HCT116 (cell line): ENCODE measurements around the gene TRAF3IP1. TPM values are rescaled to one million over a fixed set of nuclear protein-coding genes. Genes with fewer than 3 reads are reported as not detected.

Source experiments
- ATAC-seq: fragments of 200-7000 bp; cut with Tn5 transposase; 2 replicates; pipeline ENCODE4 v1.9.1; 2020; ENCODE audit warnings: mild to moderate bottlenecking, moderate library complexity
- BruUV-seq: library from RNA; stranded (reverse); fragments of 400-500 nt; replicated peaks from 2 replicates; lab custom pipeline; 2021; lab: Mats Ljungman, UMichigan
- CTCF ChIA-PET: fragments of 300-600 bp; sonication (Branson Sonifier 250); formaldehyde crosslinking; loops from one replicate; lab custom pipeline; 2021; ENCODE audit warnings: antibody characterized with exemption; lab: Charles Lee
- POLR2A ChIA-PET: fragments of 300-600, 350-600 bp; sonication (Branson Sonifier 250); formaldehyde crosslinking; loops from one replicate; lab custom pipeline; 2021; ENCODE audit warnings: antibody characterized with exemption; lab: Charles Lee
- RAD21 ChIA-PET, 2 experiments: fragments of 300-600 bp; sonication (Branson Sonifier 250); formaldehyde crosslinking; loops; one replicate each; lab custom pipeline; 2023; ENCODE audit warnings: low total read pairs in 2 of 2; ENCODE audit not compliant: uncharacterized antibody in 2 of 2, unreplicated experiment in 2 of 2, low non-redundant PET in 1 of 2; lab: Charles Lee
- DNase-seq: peaks from one replicate; pipeline ENCODE4 v3.0.0-alpha.2; 2010; ENCODE audit warnings: low read depth, low spot score
- H2AFZ ChIP-seq: fragments of 200-600 bp; shearing (Covaris generic), sonication (generic); 2 replicates; pipeline ENCODE4 v1.6.1; 2017; ENCODE audit warnings: low read depth, mixed run types, mixed read lengths, antibody characterized with exemption, low read length; ENCODE audit not compliant: poor library complexity, severe bottlenecking
- H3K27ac ChIP-seq: 2 replicates; pipeline ENCODE4 v1.5.1; 2012; ENCODE audit warnings: low read depth, low read length
- H3K27me3 ChIP-seq: fragments of 200-600 bp; sonication (generic); 2 replicates; pipeline ENCODE4 v1.6.1; 2016; ENCODE audit warnings: mixed run types, low read length, mixed read lengths; ENCODE audit not compliant: insufficient read depth
- H3K36me3 ChIP-seq, 2 experiments: fragments of 200-500 bp in 1 of 2; fragments of 200-600 bp in 1 of 2; sonication (Bioruptor generic) in 1 of 2; sonication (generic) in 1 of 2; 2 replicates each; pipeline versions ENCODE4 v1.5.1 to v1.6.1; 2014 to 2016; ENCODE audit warnings: low read length in 2 of 2, inconsistent platforms in 1 of 2, mixed read lengths in 1 of 2, mixed run types in 1 of 2; ENCODE audit not compliant: insufficient read depth in 2 of 2, control insufficient read depth in 1 of 2
- H3K4me1 ChIP-seq, 2 experiments: fragments of 200-600 bp in 1 of 2; sonication (generic) in 1 of 2; 2 replicates each; pipeline versions ENCODE4 v1.5.1 to v1.6.1; 2012 to 2017; ENCODE audit warnings: low read length in 2 of 2, inconsistent platforms in 1 of 2, mild to moderate bottlenecking in 1 of 2, mixed read lengths in 1 of 2, mixed run types in 1 of 2, moderate library complexity in 1 of 2; ENCODE audit not compliant: insufficient read depth in 2 of 2, control insufficient read depth in 1 of 2
- H3K4me2 ChIP-seq: fragments of 200-600 bp; sonication (generic); 2 replicates; pipeline ENCODE4 v1.6.1; 2017; ENCODE audit warnings: mixed run types, low read length, mixed read lengths
- H3K4me3 ChIP-seq, 2 experiments: fragments of 200-600 bp in 1 of 2; sonication (generic) in 1 of 2; replicated peaks in 1 of 2; 2 replicates each; pipeline ENCODE4 v1.5.1; 2011 to 2016; ENCODE audit warnings: low read length in 2 of 2, control low read depth in 1 of 2, low read depth in 1 of 2, mild to moderate bottlenecking in 1 of 2, mixed read lengths in 1 of 2, mixed run types in 1 of 2
- H3K79me2 ChIP-seq: fragments of 200-600 bp; sonication (generic); 2 replicates; pipeline ENCODE4 v1.6.1; 2017; ENCODE audit warnings: mild to moderate bottlenecking, mixed run types, low read length, moderate library complexity, mixed read lengths; ENCODE audit not compliant: insufficient read depth
- H3K9ac ChIP-seq: fragments of 200-600 bp; sonication (generic); 2 replicates; pipeline ENCODE4 v1.6.1; 2016; ENCODE audit warnings: low read length, mixed read lengths
- H3K9me2 ChIP-seq: fragments of 200-600 bp; sonication (generic), shearing (Covaris generic); 2 replicates; pipeline ENCODE4 v1.6.1; 2017; ENCODE audit warnings: mixed run types, mild to moderate bottlenecking, moderate library complexity; ENCODE audit not compliant: insufficient read depth
- H3K9me3 ChIP-seq, 2 experiments: fragments of 200-500 bp in 1 of 2; fragments of 200-600 bp in 1 of 2; sonication (Bioruptor generic) in 1 of 2; sonication (generic) in 1 of 2; 2 replicates each; pipeline ENCODE4 v1.6.1; 2014 to 2017; ENCODE audit warnings: low read length in 2 of 2, mixed read lengths in 2 of 2, inconsistent platforms in 1 of 2, low read depth in 1 of 2, mild to moderate bottlenecking in 1 of 2, mixed run types in 1 of 2, moderate library complexity in 1 of 2; ENCODE audit not compliant: control insufficient read depth in 1 of 2, insufficient read depth in 1 of 2
- H4K20me1 ChIP-seq: fragments of 200-600 bp; sonication (generic), shearing (Covaris generic); 2 replicates; pipeline ENCODE4 v1.6.1; 2017; ENCODE audit warnings: mixed run types, mild to moderate bottlenecking, moderate library complexity; ENCODE audit not compliant: insufficient read depth
- EZH2phosphoT487 ChIP-seq: fragments of 200-600 bp; IDR thresholded peaks from 2 replicates; pipeline ENCODE4 v1.6.1; 2018; ENCODE audit warnings: antibody characterized with exemption, borderline replicate concordance
- FOSL1 ChIP-seq: IDR thresholded peaks from 2 replicates; pipeline ENCODE4 v1.6.1; 2012; ENCODE audit warnings: low read depth
- JUND ChIP-seq: IDR thresholded peaks from 2 replicates; pipeline ENCODE4 v1.6.1; 2012
- MAX ChIP-seq: IDR thresholded peaks from 2 replicates; pipeline ENCODE4 v1.6.1; 2012
- SIN3A ChIP-seq: IDR thresholded peaks from 2 replicates; pipeline ENCODE4 v1.6.1; 2012; ENCODE audit warnings: low read depth
- SRF ChIP-seq: IDR thresholded peaks from 2 replicates; pipeline ENCODE4 v1.6.1; 2012; ENCODE audit warnings: low read depth
- TCF7L2 ChIP-seq: IDR thresholded peaks from 2 replicates; pipeline ENCODE4 v1.7.0; 2011; ENCODE audit warnings: borderline replicate concordance, inconsistent platforms; ENCODE audit not compliant: insufficient read depth, insufficient read length; ENCODE audit errors: extremely low read depth
- YY1 ChIP-seq: IDR thresholded peaks from 2 replicates; pipeline ENCODE4 v1.6.1; 2011; ENCODE audit warnings: low read length, low read depth, moderate library complexity, mild to moderate bottlenecking; ENCODE audit not compliant: insufficient replicate concordance; ENCODE audit errors: extremely low read depth
- intact Hi-C: fragments of 100-400 bp; cut with micrococcal nuclease; formaldehyde crosslinking; loops from 2 replicates; pipeline ENCODE4 v1.10.0; 2022
- total RNA-seq: library from RNA; stranded (reverse); gene quantifications from one replicate; pipeline ENCODE4 v1.2.1, GENCODE V29; 2021; ENCODE audit not compliant: unreplicated experiment

The TRAF3IP1 gene
- total RNA-seq, 1 experiment from 2014 or later = 19.4 TPM

DNA sequence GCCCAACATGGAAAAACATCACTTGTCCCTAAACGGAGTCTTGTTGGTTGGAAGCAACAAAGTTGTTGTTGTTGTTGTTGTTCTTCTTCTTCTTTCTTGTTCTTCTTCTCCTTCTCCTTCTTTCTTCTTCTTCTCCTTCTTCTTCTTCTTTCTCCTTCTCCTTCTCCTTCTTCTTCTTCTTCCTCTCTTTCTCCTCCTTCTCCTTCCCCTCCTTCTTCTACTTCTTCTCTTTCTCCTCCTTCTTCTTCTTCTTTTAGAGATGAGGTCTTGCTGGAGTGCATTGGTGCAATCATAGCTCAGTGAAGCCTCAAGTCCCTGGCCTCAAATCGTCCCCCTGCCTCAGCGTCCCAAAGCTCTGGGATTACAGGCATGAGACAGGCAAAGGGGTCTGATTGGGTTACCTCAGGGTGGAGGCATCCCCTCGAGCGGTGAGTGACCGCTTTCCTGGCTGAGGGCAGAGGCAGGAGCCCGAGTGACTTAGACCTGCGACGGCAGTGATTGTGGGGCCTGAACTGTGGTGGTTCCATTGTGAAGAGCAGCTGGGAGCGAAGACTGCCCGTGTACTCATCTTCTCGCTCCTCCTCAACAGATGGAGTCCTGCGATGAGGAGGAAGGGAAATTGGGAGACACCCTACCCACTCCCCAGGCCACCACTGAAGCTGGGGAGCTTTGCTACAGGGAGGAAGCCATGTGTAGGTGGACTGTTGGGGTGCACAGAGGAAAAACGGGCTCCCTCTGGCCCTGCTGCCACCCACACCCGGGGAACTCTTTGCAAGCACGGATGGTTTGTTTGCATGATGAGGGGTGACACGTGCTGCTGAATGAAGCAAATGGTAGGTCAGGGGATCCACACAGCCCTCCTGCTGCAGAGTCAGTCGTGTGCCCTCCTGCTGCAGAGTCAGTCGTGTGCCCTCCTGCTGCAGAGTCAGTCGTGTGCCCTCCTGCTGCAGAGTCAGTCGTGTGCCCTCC lies 24.9 kb upstream of the TRAF3IP1 start:
- ATAC-seq = no peak
- TF ChIP-seq SRF (no peak), YY1 (no peak), FOSL1 (no peak), JUND (no peak), MAX (no peak), TCF7L2 (no peak), EZH2phosphoT487 (no peak), SIN3A (no peak)
- Histone ChIP-seq H3K36me3 (no peaks in the 10 kb centered on the region), H3K9me2 (no peaks in the 10 kb centered on the region), H3K9ac (no peak overlapping the region), H3K4me2 (no peak overlapping the region), H3K4me3 (no peak overlapping the region), H3K79me2 (no peaks in the 10 kb centered on the region), H3K27ac (no peak overlapping the region), H3K4me1 (peaks cover 5 to 7% of the 10 kb centered on the region in 2 experiments), H3K27me3 (no peaks in the 10 kb centered on the region), H2AFZ (no peak overlapping the region), H4K20me1 (no peaks in the 10 kb centered on the region), H3K9me3 (no peaks in the 10 kb centered on the region)
- BruUV-seq = no TSS peak
- no peak for DNase-seq
- ChIA-PET CTCF (interaction anchor here (1.6 kb wide), 1 partner anchor 10 kb away, joined by 6 read pairs; no protein-coding TSS in a partner anchor), POLR2A (no interaction called here), RAD21 (no interaction called here)
- intact Hi-C loops = no loop called here
